Retinal pigment epithelial cell (primary cell): ENCODE data around the gene POLN.

Experiments used
- DNase-seq: peaks from one replicate; pipeline ENCODE4 v3.0.0-alpha.2; 2010; ENCODE audit warnings: low read depth
- H3K4me3 ChIP-seq: 2 replicates; pipeline ENCODE4 v1.5.1; 2011; ENCODE audit warnings: mild to moderate bottlenecking, low read length, control low read depth, moderate library complexity
- TF ChIP-seq, protein P1 (sequence below): conservative IDR thresholded peaks from 2 replicates; pipeline ENCODE4 v1.5.1; 2011; ENCODE audit warnings: low read depth, low read length, control low read depth, inconsistent platforms

Gene POLN

GRCh38 chr4:2079926-2080325 is 162.0 kb downstream of the POLN start:
- no peak for DNase-seq
- H3K4me3 ChIP-seq, result no peak overlapping the region

GRCh38 chr4:2079006-2079405 is 162.9 kb downstream of the POLN start:
- H3K4me3 ChIP-seq, result no peak overlapping the region
- TF ChIP-seq, protein P1, sequence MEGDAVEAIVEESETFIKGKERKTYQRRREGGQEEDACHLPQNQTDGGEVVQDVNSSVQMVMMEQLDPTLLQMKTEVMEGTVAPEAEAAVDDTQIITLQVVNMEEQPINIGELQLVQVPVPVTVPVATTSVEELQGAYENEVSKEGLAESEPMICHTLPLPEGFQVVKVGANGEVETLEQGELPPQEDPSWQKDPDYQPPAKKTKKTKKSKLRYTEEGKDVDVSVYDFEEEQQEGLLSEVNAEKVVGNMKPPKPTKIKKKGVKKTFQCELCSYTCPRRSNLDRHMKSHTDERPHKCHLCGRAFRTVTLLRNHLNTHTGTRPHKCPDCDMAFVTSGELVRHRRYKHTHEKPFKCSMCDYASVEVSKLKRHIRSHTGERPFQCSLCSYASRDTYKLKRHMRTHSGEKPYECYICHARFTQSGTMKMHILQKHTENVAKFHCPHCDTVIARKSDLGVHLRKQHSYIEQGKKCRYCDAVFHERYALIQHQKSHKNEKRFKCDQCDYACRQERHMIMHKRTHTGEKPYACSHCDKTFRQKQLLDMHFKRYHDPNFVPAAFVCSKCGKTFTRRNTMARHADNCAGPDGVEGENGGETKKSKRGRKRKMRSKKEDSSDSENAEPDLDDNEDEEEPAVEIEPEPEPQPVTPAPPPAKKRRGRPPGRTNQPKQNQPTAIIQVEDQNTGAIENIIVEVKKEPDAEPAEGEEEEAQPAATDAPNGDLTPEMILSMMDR, result no peak
- no peak for DNase-seq

More at GRCh38 chr4:2079926-2080325, 162.0 kb downstream of the POLN start:
- TF ChIP-seq, protein P1, result no peak

DNA sequence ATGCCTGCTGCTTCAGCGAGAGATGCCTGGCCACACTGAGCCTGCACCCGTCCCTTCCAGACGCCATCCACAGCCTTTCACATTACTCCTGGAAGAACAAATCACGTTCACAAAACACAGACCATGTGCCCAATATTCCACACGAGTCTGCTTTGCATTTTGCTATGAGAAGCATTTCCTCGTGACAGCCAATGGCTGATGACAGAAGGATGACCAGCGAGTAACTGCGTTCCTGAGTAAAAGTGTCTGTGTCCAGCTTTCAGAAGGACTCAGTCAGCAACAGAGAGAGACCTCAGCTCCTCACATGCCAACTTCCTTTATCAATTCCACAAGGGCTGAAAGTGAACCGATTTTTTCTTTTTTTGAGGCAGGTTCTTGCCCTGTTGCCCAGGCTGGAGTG is 163.3 kb downstream of the POLN start:
- H3K4me3 ChIP-seq, result no peak overlapping the region
- no peak for DNase-seq
- TF ChIP-seq, protein P1, result no peak

- H3K4me3 ChIP-seq, result no peak overlapping the region
- DNase-seq, result no peak
- TF ChIP-seq, protein P1, result no peak
These were observed 164.1 kb downstream of the POLN start for GRCh38 chr4:2077537-2078460.

- H3K4me3 ChIP-seq, result no peak overlapping the region
- TF ChIP-seq, protein P1, result no peak
- no peak for DNase-seq
These were observed 164.9 kb downstream of the POLN start for GRCh38 chr4:2076908-2077536.

DNA sequence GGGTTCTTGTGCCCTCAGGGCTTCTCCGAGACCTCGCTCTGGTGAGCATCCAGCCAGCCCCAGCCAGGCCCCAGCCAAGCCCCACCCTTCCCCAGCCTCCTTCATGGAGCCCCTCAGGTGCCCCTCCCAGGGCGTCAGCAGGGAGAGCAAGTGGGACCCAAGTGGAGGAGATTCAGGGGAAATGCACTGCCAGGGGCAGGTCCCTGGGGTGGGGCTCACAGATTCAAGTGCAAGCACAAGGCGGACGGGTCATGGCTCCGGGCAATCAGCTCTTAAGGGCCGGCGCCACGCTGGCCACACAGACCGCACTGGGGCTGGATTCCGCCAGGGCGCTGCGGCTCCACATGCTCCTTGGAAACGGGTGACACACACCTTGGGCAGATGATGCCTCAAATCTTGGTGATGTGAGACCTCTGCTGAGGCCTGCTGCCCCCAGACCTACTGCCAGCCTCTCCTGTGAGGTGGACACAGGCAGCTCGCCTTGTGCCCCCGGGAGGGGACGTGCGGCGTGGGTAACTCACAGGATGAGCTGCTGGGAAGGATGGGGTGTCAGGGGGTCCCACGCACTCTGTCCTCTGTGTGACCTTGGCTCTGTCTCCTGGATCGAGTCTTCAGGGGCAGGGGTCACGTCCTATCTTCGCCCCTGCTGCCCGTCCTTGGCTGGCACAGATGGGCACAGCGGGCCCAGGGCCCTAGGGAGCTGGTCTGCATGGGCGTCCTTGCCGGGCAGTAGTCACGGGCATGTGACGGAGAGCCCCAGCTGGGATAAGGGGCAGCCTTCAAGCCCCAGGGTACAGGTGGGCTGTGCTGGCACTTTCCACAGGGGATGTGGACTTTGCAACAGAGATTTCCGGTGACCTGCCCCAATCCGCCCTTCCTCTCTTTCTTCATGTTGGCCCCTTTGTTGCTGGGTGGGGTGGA is 165.7 kb downstream of the POLN start:
- TF ChIP-seq, protein P1, result no peak
- no peak overlapping the region for H3K4me3 ChIP-seq

More for the DNA sequence above, 165.7 kb downstream of the POLN start:
- no peak for DNase-seq
